Ovary (tissue), 9 donors: ENCODE data around the gene BTBD10. TPM values are rescaled to one million over a fixed set of nuclear protein-coding genes. Genes with fewer than 3 reads are reported as not detected.

Source experiments
- DNase-seq, 5 donors: peaks; one replicate each; pipeline ENCODE4 v3.0.0-alpha.2; 2019 to 2020
- H3K27ac ChIP-seq, 2 donors: fragments of 200-600 bp; one replicate each; pipeline versions ENCODE4 v1.5.1 to v1.8.0; 2019 to 2022
- H3K27me3 ChIP-seq: fragments of 200-600 bp; one replicate; pipeline ENCODE4 v1.8.0; 2022
- H3K36me3 ChIP-seq: fragments of 200-600 bp; sonication (generic); one replicate; pipeline ENCODE4 v1.5.1; 2019
- H3K4me1 ChIP-seq: one replicate; pipeline ENCODE4 v1.8.1; 2013; ENCODE audit warnings: mild to moderate bottlenecking, moderate library complexity; ENCODE audit not compliant: insufficient read depth
- H3K4me3 ChIP-seq: fragments of 200-600 bp; sonication (generic); one replicate; pipeline ENCODE4 v1.5.1; 2017
- H3K9me3 ChIP-seq, 2 donors: fragments of 200-600 bp in 1 of 2; sonication (generic) in 1 of 2; one replicate each; pipeline versions ENCODE4 v1.5.1 to v1.8.1; 2013 to 2019; ENCODE audit warnings: mild to moderate bottlenecking in 1 of 2, moderate library complexity in 1 of 2
- CTCF ChIP-seq, 3 donors: fragments of 450-650 bp in 2 of 3; fragments of 200-600 bp in 1 of 3; IDR thresholded peaks; one replicate each; pipeline versions ENCODE4 v1.5.1 to v1.8.0; 2016 to 2022; ENCODE audit warnings: antibody characterized with exemption in 3 of 3, mild to moderate bottlenecking in 1 of 3
- EP300 ChIP-seq: sonication (generic); formaldehyde crosslinking; IDR thresholded peaks from one replicate; pipeline ENCODE4 v1.6.1; 2017; ENCODE audit warnings: antibody characterized with exemption
- POLR2A ChIP-seq: fragments of 450-650 bp; IDR thresholded peaks from one replicate; pipeline ENCODE4 v1.6.1; 2017; ENCODE audit warnings: antibody characterized with exemption, mild to moderate bottlenecking, moderate library complexity
- WGBS, 3 donors: extraction: QIAGEN DNeasy Blood & Tissue Kit in 1 of 3; methylation state at CpG; one replicate each; pipeline versions ENCODE4 v1.1.5 to v1.1.7; 2013 to 2017; 5-methylcytosine and 5-hydroxymethylcytosine counted together
- intact Hi-C, 4 donors: fragments of 100-400 bp; cut with DNase I; formaldehyde crosslinking; loops; one replicate each; pipeline versions ENCODE4 v1.11.0 to v1.15.1; 2022 to 2023
- polyA plus RNA-seq, 2 donors: library from polyadenylated mRNA; stranded (reverse); fragments of 200-250 nt in 1 of 2; fragments of 350-450 nt in 1 of 2; fragmentation: Illumina TruSeq in 1 of 2; extraction: RNeasy Lipid Tissue Mini Kit (QIAGEN cat#74804) in 1 of 2; gene quantifications; one replicate each; pipeline ENCODE4 v1.2.3, GENCODE V29; 2013 to 2014
- total RNA-seq, 7 donors: library from RNA; depleted of rRNA in 2 of 7; stranded (reverse); fragments of >200 nt in 2 of 7; fragmentation: NEBNext Ultra II Directional in 3 of 7; extraction: Animal tissue kit (Norgen Biotek cat#: 25700) in 3 of 7; gene quantifications; one replicate each; pipeline versions ENCODE4 v1.1.0 to v1.2.4, GENCODE V29; 2016 to 2023
- donor health status: DM: no; HTN: no; CAD: no; lungs with moderate emphysema.
- donor health status: DM: no; HTN: no; CAD: no.
- donor health status: Bipolar disorder and iron deficiency.
- donor health status: DM: yes; HTN: yes; CAD: no.
- donor health status: DM: no; HTN: no; CAD: no.
- donor health status: DM: yes; HTN: yes; CAD: no.

The BTBD10 gene
- total and polyA plus RNA-seq, 9 donors = 14.8 to 31.4 (median 25.0) TPM

GRCh38 chr11:13450832-13451397 lies 12.1 kb downstream of the BTBD10 start:
- Histone ChIP-seq H3K9me3 (no peaks in the 10 kb centered on the region), H3K4me3 (no peak overlapping the region), H3K27me3 (no peaks in the 10 kb centered on the region), H3K27ac (no peak overlapping the region), H3K4me1 (no peaks in the 10 kb centered on the region), H3K36me3 (no peaks in the 10 kb centered on the region)
- intact Hi-C loops = no loop called here
- WGBS, 3 donors = 89 to 93% (median 91%) methylated on average over 2 of the region's 2 CpGs
- no peak for DNase-seq
- no peak for TF ChIP-seq POLR2A
- TF ChIP-seq CTCF (IDR thresholded peaks at IDR 0.05) = no peak
- no peak for TF ChIP-seq EP300

GRCh38 chr11:13449522-13449921 lies 13.5 kb downstream of the BTBD10 start:
- TF ChIP-seq EP300 (no peak), POLR2A (no peak), CTCF (IDR thresholded peaks at IDR 0.05) (no peak)
- Histone ChIP-seq H3K27ac (no peak overlapping the region), H3K4me3 (no peak overlapping the region), H3K9me3 (no peaks in the 10 kb centered on the region), H3K27me3 (no peaks in the 10 kb centered on the region), H3K36me3 (no peaks in the 10 kb centered on the region), H3K4me1 (no peaks in the 10 kb centered on the region)
- 0 to 71% (median 63%) methylated on average over 1 of the region's 1 CpG for WGBS, 3 donors
- no peak for DNase-seq
- intact Hi-C loops = no loop called here

GRCh38 chr11:13448876-13449275 lies 14.1 kb downstream of the BTBD10 start:
- Histone ChIP-seq H3K27me3 (no peaks in the 10 kb centered on the region), H3K27ac (no peak overlapping the region), H3K4me1 (no peaks in the 10 kb centered on the region), H3K4me3 (no peak overlapping the region), H3K9me3 (no peaks in the 10 kb centered on the region), H3K36me3 (no peaks in the 10 kb centered on the region)
- DNase-seq = peak in 1 of 5 donors; percentile 23
- intact Hi-C loops = no loop called here
- 44 to 59% (median 52%) methylated on average over 2 of the region's 2 CpGs for WGBS, 3 donors
- TF ChIP-seq CTCF (IDR thresholded peaks at IDR 0.05) (no peak), EP300 (no peak), POLR2A (no peak)

GRCh38 chr11:13446444-13446843 lies 16.6 kb downstream of the BTBD10 start:
- H3K9me3 ChIP-seq = no peaks in the 10 kb centered on the region
- TF ChIP-seq CTCF (IDR thresholded peaks at IDR 0.05) (no peak), EP300 (no peak), POLR2A (no peak)
- H3K36me3 ChIP-seq = no peaks in the 10 kb centered on the region
- H3K4me1 ChIP-seq = no peaks in the 10 kb centered on the region
- DNase-seq = no peak
- intact Hi-C loops = no loop called here
- H3K27me3 ChIP-seq = no peaks in the 10 kb centered on the region
- no peak overlapping the region for H3K4me3 ChIP-seq
- H3K27ac ChIP-seq = no peak overlapping the region
